ENCODE data around the gene TOPAZ1.

GRCh38 chr3:44343421-44343820 is 101.7 kb downstream of the TOPAZ1 start:
- TF ChIP-seq CTCF (IDR thresholded peaks at IDR 0.05; ENCODE audit: control extremely low read depth in 1 of 3, insufficient read depth in 1 of 3, low read depth in 1 of 3, low read length in 3 of 3) (no peak), EGR1 (IDR thresholded peaks at IDR 0.05; ENCODE audit: borderline replicate concordance, low read depth, low read length) (no peak), BRCA1 (IDR thresholded peaks at IDR 0.05; ENCODE audit: low read depth, low read length) (no peak)

Measured in H1 (cell line).